Brain microvascular endothelial cell (primary cell): ENCODE results near the gene LTBP1.

Experiments
- DNase-seq: peaks from one replicate; pipeline ENCODE4 v3.0.0-alpha.2; 2020
- H3K27ac ChIP-seq: fragments of 250-450 bp; sonication (Bioruptor Pico); 2 replicates; pipeline ENCODE4 v1.5.1; 2020; ENCODE audit warnings: mild to moderate bottlenecking, moderate library complexity
- H3K27me3 ChIP-seq: fragments of 250-450 bp; sonication (Bioruptor Pico); replicated peaks from 2 replicates; pipeline ENCODE4 v1.5.1; 2020; ENCODE audit warnings: mild to moderate bottlenecking
- H3K36me3 ChIP-seq: fragments of 250-450 bp; sonication (Bioruptor Pico); replicated peaks from 2 replicates; pipeline ENCODE4 v1.5.1; 2020; ENCODE audit warnings: mild to moderate bottlenecking
- H3K4me3 ChIP-seq: 2 replicates; pipeline ENCODE4 v1.5.1; 2011; ENCODE audit warnings: low read depth, mild to moderate bottlenecking, control low read depth, low read length, moderate library complexity
- CTCF ChIP-seq: IDR thresholded peaks from 2 replicates; pipeline ENCODE4 v1.5.1; 2011; ENCODE audit warnings: low read depth, mild to moderate bottlenecking, moderate library complexity, low read length, control low read depth, inconsistent platforms; ENCODE audit errors: missing control alignments
- in situ Hi-C: cut with HindIII; loops from 2 replicates; pipeline ENCODE4 v1.10.0; 2017; ENCODE audit warnings: low sequenced_read_pairs, low pct_ligation_motif_present

The LTBP1 gene

DNA sequence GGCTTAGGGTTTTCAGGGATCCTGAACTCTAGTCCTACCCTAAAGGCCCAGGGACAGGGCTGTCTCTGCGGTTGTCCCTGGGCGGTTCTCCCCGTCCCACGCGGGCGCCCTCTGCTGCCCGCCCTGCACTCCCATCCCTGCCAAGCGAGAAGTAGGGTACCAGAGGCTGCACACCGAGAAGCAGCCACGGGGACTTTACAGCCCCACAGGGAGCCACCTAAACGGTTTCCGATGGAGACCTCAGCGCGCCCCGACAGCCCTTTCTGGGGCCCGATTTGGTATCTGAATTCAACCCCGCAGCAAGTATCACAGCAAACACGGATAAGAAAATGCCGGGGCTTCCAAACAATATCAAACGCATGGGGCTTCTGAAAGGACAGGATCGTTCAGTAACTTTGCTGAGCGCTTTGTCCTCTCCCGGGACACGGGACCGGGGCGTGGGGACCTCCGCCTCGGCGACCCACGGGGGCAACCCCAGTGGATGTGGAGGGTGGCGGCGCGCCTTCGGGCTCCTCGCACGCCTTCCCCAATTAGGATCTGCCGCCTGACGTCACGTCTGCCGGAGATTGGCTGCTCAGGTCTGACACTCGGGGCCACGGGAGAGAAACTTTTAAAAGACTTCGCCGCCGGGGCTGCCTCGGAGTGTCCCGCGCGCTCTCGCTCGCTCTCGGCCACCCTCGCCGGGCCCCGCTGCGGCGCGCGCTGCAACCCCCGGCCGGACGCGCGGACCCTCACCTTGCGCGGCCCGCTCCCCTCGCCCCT, at the start of gene LTBP1:
Gene LTBP1, plus strand, starts transcription at position 640 of the 762 bp plus-strand sequence. CDS start 372 bp downstream, outside the sequence.
- TF ChIP-seq CTCF = peak; percentile 95
- in situ Hi-C loops = no loop called here
- DNase-seq = peak; percentile 67
- Histone ChIP-seq H3K36me3 (no peaks in the 10 kb centered on the region), H3K4me3 (peak within 1 kb of the TSS; percentile 76), H3K27ac (peak within 1 kb of the TSS; percentile 53), H3K27me3 (no peaks in the 10 kb centered on the region)

DNA sequence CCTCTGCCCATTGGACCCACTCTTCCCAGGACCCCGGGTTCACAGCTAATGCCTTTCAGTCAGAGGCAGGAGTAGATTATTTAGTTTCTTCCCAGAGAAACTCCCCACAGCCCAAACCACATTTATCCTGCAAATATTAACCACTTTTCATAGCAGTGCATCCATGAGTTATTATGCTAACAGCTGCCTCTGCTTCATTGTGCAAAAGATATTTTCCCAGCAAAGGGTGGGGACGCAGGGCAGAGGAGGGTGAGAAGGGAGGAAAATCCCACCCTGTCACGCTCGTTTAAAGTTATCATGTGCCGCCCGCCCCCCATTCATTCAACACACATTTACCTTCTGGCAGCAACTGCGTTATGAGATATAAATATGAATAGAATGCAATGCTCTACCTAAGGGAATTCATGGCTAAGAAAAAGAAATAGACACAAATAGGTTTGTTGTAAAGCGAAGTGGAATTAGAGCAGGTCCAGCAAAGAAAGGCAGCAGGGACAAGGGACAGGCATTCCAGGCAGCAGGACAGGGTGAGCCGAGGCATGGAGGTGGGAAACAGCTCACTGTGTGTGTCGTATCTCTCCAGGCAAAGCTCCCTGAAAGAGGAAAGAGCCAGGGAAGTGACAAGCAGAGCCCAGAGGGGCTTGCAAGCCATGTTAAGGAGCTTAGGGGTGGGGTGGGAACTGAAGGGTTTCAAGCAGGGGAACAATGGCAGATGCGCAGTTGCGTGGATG, 46.3 kb upstream of the LTBP1 start:
- no peak for TF ChIP-seq CTCF
- Histone ChIP-seq H3K4me3 (no peak overlapping the region), H3K27me3 (no peaks in the 10 kb centered on the region), H3K27ac (no peak overlapping the region), H3K36me3 (no peaks in the 10 kb centered on the region)
- in situ Hi-C loops = no loop called here
- DNase-seq = no peak

DNA sequence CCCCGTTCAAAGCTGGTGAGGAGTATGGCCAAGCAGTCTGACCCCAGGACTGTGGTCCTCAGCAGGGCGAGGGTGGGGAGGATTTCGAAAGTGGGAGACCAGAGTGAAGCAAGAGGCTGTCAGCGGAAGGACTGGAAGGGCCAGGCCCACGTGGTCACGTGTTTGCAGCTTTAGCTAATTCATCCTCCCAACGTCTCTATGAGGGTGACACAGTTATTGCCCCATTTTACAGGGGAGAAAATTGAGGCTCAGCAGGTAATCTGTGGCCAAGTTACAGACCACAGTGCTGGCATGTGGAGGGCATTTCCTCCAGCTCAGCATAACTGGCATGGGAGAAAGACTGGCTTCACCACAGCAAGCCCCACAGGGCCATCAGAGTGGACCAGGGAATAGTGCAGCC, 45.4 kb upstream of the LTBP1 start:
- no peaks in the 10 kb centered on the region for H3K36me3 ChIP-seq
- no peak overlapping the region for H3K27ac ChIP-seq
- TF ChIP-seq CTCF = no peak
- in situ Hi-C loops = no loop called here
- H3K4me3 ChIP-seq = no peak overlapping the region
- no peak for DNase-seq
- H3K27me3 ChIP-seq = no peaks in the 10 kb centered on the region

DNA sequence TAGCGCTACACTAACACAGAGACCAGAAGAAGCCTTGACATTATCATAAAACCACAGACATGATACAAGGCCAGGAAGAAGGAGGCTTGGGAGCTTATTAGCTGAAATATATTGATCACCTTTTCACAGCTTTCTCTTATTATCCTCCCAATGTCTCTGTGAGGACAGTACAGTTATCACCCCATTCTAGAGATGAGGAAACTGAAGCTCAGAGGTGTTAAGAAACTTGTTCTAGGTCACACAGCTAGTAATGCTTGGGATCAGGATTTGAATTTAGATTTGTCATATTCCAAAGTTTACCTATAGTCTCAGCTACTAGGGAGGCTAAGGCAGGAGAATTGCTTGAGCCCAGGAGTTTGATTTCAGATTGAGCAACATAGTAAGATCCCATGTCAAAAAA, 44.6 kb upstream of the LTBP1 start:
- in situ Hi-C loops = no loop called here
- H3K4me3 ChIP-seq = no peak overlapping the region
- DNase-seq = no peak

DNA sequence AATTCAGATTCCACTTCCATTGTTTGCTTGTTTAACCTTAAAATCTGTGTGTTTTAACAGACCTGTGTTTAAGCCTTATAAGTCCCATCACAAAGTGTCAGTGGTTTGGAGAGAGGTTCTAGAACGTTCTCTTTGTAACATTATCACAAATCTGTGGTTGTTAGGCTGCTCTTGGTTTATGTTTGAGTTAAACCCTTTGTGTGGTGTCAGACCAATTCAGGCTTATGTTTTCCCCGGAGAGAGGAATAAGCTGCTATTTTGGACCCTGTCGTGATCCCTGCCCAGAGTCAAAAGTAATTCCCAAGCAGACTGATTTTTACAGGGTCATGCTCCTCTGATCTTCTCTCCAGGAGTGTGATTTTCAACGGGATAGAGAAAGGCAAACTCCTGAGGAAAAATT, 43.8 kb upstream of the LTBP1 start:
- no peak overlapping the region for H3K27ac ChIP-seq
- no peak overlapping the region for H3K4me3 ChIP-seq
- DNase-seq = no peak

More for the DNA sequence above, 44.6 kb upstream of the LTBP1 start:
- no peak overlapping the region for H3K27ac ChIP-seq
- H3K27me3 ChIP-seq = no peaks in the 10 kb centered on the region
- no peak for TF ChIP-seq CTCF
- no peaks in the 10 kb centered on the region for H3K36me3 ChIP-seq

More for the DNA sequence above, 43.8 kb upstream of the LTBP1 start:
- no peak for TF ChIP-seq CTCF
- no peaks in the 10 kb centered on the region for H3K36me3 ChIP-seq
- in situ Hi-C loops = no loop called here
- H3K27me3 ChIP-seq = no peaks in the 10 kb centered on the region
